Stimulated activated CD4-positive, alpha-beta T cell treated with anti-CD3 and anti-CD28 coated beads, Interleukin-4, amount 100 ng/mL, for 48 hours (primary cell): ENCODE results near the gene MRPS23.
"Not testable (repeated sequence)": the region's sequence is repeated elsewhere in the genome, so short reads cannot be mapped to it uniquely, and the experiment has no call there.

ENCODE experiments used
- DNase-seq, 2 donors: peaks; one replicate each; pipeline ENCODE4 v3.0.0-alpha.2; 2020; ENCODE audit warnings: low read depth in 2 of 2

The MRPS23 gene

GRCh38 chr17:57864273-57864672 lies 14.4 kb upstream of the MRPS23 start:
- DNase-seq: no peak

- DNase-seq: no peak
These were observed 13.1 kb upstream of the MRPS23 start for GRCh38 chr17:57862694-57863667.

- no peak for DNase-seq
These were observed 12.2 kb upstream of the MRPS23 start for GRCh38 chr17:57861790-57862693.

- no peak for DNase-seq
These were observed 11.4 kb upstream of the MRPS23 start for GRCh38 chr17:57861000-57861789.

- DNase-seq: no peak
These were observed 10.7 kb upstream of the MRPS23 start for GRCh38 chr17:57860414-57860999.

- DNase-seq: no peak
These were observed 10.0 kb upstream of the MRPS23 start for GRCh38 chr17:57859601-57860413.

- no peak for DNase-seq
These were observed 9.0 kb upstream of the MRPS23 start for GRCh38 chr17:57858838-57859237.

GRCh38 chr17:57856792-57857620 lies 7.2 kb upstream of the MRPS23 start:
- DNase-seq: no peak

- DNase-seq: no peak
These were observed 5.7 kb upstream of the MRPS23 start for GRCh38 chr17:57855391-57856035.

GRCh38 chr17:57853695-57854094 lies 3.9 kb upstream of the MRPS23 start:
- no peak for DNase-seq

GRCh38 chr17:57852955-57853328 lies 3.1 kb upstream of the MRPS23 start:
- DNase-seq: no peak

- no peak for DNase-seq
These were observed 2.5 kb upstream of the MRPS23 start for GRCh38 chr17:57852092-57852954.

- DNase-seq: no peak
These were observed 526 bp downstream of the MRPS23 start for GRCh38 chr17:57849163-57849873.

GRCh38 chr17:57846056-57846945 lies 3.5 kb downstream of the MRPS23 start:
- DNase-seq: not testable (repeated sequence)

GRCh38 chr17:57842280-57842679 lies 7.6 kb downstream of the MRPS23 start:
- DNase-seq: no peak

GRCh38 chr17:57839571-57839923 lies 10.3 kb downstream of the MRPS23 start:
- DNase-seq: no peak
